EH (cell line): ENCODE measurements around the gene PID1.

Experiments used
- DNase-seq: peaks from one replicate; pipeline ENCODE4 v3.0.0-alpha.2; 2015; ENCODE audit warnings: low read depth

PID1 gene

GRCh38 chr2:229111744-229112143, 159.3 kb downstream of the PID1 start:
- DNase-seq: no peak

GRCh38 chr2:229109195-229109594, 161.9 kb downstream of the PID1 start:
- no peak for DNase-seq

GRCh38 chr2:229107601-229108000, 163.5 kb downstream of the PID1 start:
- DNase-seq: no peak

- DNase-seq: no peak
Measured at GRCh38 chr2:229104974-229105387, 166.1 kb downstream of the PID1 start.

GRCh38 chr2:229104025-229104424, 167.1 kb downstream of the PID1 start:
- DNase-seq: no peak

- DNase-seq: no peak
Measured at GRCh38 chr2:229101314-229101713, 169.8 kb downstream of the PID1 start.

- no peak for DNase-seq
Measured at GRCh38 chr2:229099231-229099630, 171.9 kb downstream of the PID1 start.

GRCh38 chr2:229098801-229099200, 172.3 kb downstream of the PID1 start:
- DNase-seq: no peak

- DNase-seq: peak; percentile 4
Measured at GRCh38 chr2:229096409-229097066, 174.5 kb downstream of the PID1 start.

GRCh38 chr2:229095472-229095871, 175.6 kb downstream of the PID1 start:
- no peak for DNase-seq

GRCh38 chr2:229090225-229090624, 180.9 kb downstream of the PID1 start:
- peak; percentile 6 for DNase-seq

- DNase-seq: peak; percentile 8
Measured at GRCh38 chr2:229089776-229090175, 181.3 kb downstream of the PID1 start.

GRCh38 chr2:229088966-229089700, 182.0 kb downstream of the PID1 start:
- DNase-seq: no peak

GRCh38 chr2:229088517-229088913, 182.6 kb downstream of the PID1 start:
- DNase-seq: no peak

- no peak for DNase-seq
Measured at GRCh38 chr2:229087843-229088516, 183.1 kb downstream of the PID1 start.

GRCh38 chr2:229087267-229087666, 183.8 kb downstream of the PID1 start:
- no peak for DNase-seq

GRCh38 chr2:229085439-229085838, 185.6 kb downstream of the PID1 start:
- DNase-seq: no peak

GRCh38 chr2:229084447-229084846, 186.6 kb downstream of the PID1 start:
- peak; percentile 30 for DNase-seq

- DNase-seq: no peak
Measured at GRCh38 chr2:229083606-229084340, 187.3 kb downstream of the PID1 start.

- peak; percentile 15 for DNase-seq
Measured at GRCh38 chr2:229081411-229081810, 189.7 kb downstream of the PID1 start.

- DNase-seq: no peak
Measured at GRCh38 chr2:229080172-229080571, 190.9 kb downstream of the PID1 start.

- DNase-seq: peak; percentile 53
Measured at GRCh38 chr2:229076886-229077285, 194.2 kb downstream of the PID1 start.
